ENCODE data around the gene GUCA2A. TPM values are rescaled to one million over a fixed set of nuclear protein-coding genes. Genes with fewer than 3 reads are reported as not detected.

Gene GUCA2A
- total RNA-seq, 1 donor from 2014 or later, result not detected

DNA sequence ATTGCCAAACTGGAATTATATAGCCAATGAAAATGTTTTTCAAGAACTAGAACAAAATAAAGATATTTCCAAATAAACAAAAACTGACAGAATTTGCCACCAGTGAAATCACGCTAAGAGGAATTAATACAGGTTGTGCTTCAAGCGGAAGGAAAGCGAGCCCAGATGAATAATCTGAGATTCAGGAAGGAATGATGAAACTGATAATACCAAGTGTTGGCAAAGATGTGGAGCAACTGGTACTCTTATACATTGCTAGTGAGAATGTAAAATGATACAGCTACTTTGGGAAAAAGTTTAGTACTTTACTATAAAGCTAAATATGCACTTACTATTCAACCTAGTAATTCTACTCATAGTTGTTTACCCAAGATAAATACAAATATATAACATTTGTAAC is 42.1 kb downstream of the GUCA2A start:
- no peak for FAIRE-seq
- peaks cover 10% of the 10 kb centered on the region for H3K27me3 Mint-ChIP-seq (ENCODE audit: low read depth, unreplicated experiment)
- H3K36me3 Mint-ChIP-seq (ENCODE audit: low read depth, unreplicated experiment), result no peaks in the 10 kb centered on the region
- TF ChIP-seq EZH2 (IDR thresholded peaks at IDR 0.05; ENCODE audit: insufficient read depth, low read length) (no peak), CTCF (IDR thresholded peaks at IDR 0.05; ENCODE audit: insufficient read depth, low read depth, low read length) (no peak)
- Histone ChIP-seq H3K36me3 (ENCODE audit: insufficient read depth, low read length) (no peaks in the 10 kb centered on the region), H3K4me1 (ENCODE audit: insufficient read depth, low read length) (no peaks in the 10 kb centered on the region), H3K79me2 (ENCODE audit: insufficient read depth, low read length) (no peaks in the 10 kb centered on the region), H3K4me2 (ENCODE audit: low read length) (no peak overlapping the region), H3K27me3 (ENCODE audit: insufficient read depth, low read length) (peaks cover 4% of the 10 kb centered on the region), H3K27ac (ENCODE audit: low read depth, low read length) (no peak overlapping the region), H2AFZ (ENCODE audit: low read depth, low read length) (no peak overlapping the region), H3K4me3 (ENCODE audit: insufficient read depth, low read depth, low read length) (no peak overlapping the region), H4K20me1 (ENCODE audit: insufficient read depth, low read length) (no peaks in the 10 kb centered on the region), H3K9ac (ENCODE audit: low read length) (no peak overlapping the region), H3K9me3 (ENCODE audit: insufficient read depth, low read depth, low read length) (no peaks in the 10 kb centered on the region)
- no peak overlapping the region for H3K4me3 Mint-ChIP-seq (ENCODE audit: unreplicated experiment)
- peaks cover 5% of the 10 kb centered on the region for H3K9me3 Mint-ChIP-seq (ENCODE audit: unreplicated experiment)
- H3K4me1 Mint-ChIP-seq (ENCODE audit: low read depth, unreplicated experiment), result no peaks in the 10 kb centered on the region
- no peak for DNase-seq (ENCODE audit: low read depth)
- no peak overlapping the region for H3K27ac Mint-ChIP-seq (ENCODE audit: unreplicated experiment)

DNA sequence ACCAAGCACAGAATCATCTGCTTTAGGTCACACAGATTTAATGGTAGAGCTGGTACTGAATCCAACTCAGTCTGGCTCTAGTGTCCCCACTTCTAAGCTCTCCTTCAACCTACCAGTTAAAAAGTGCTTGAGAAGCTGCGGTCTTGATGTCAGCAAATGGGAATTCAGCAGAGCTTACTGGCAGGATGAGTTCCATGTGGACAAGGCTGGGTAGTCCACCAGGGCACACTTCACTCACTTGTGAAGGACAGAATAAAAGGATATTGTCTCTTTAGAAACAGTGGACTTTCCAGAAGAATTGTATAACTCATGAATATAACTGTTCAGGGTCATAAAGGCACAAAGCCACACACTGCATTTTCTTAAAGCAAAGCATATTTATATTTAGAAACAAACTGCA is 46.4 kb downstream of the GUCA2A start:
- H3K9me3 Mint-ChIP-seq (ENCODE audit: unreplicated experiment), result peaks cover 8% of the 10 kb centered on the region
- no peak overlapping the region for H3K9ac ChIP-seq (ENCODE audit: low read length)

More for the DNA sequence above, 46.4 kb downstream of the GUCA2A start:
- no peaks in the 10 kb centered on the region for H3K36me3 Mint-ChIP-seq (ENCODE audit: low read depth, unreplicated experiment)
- Histone ChIP-seq H3K4me1 (ENCODE audit: insufficient read depth, low read length) (no peaks in the 10 kb centered on the region), H3K79me2 (ENCODE audit: insufficient read depth, low read length) (no peaks in the 10 kb centered on the region), H3K4me2 (ENCODE audit: low read length) (no peak overlapping the region), H2AFZ (ENCODE audit: low read depth, low read length) (no peak overlapping the region), H3K27me3 (ENCODE audit: insufficient read depth, low read length) (peaks cover 9% of the 10 kb centered on the region), H4K20me1 (ENCODE audit: insufficient read depth, low read length) (no peaks in the 10 kb centered on the region), H3K4me3 (ENCODE audit: insufficient read depth, low read depth, low read length) (no peak overlapping the region), H3K9me3 (ENCODE audit: insufficient read depth, low read depth, low read length) (no peaks in the 10 kb centered on the region), H3K27ac (ENCODE audit: low read depth, low read length) (no peak overlapping the region), H3K36me3 (ENCODE audit: insufficient read depth, low read length) (no peaks in the 10 kb centered on the region)
- H3K27me3 Mint-ChIP-seq (ENCODE audit: low read depth, unreplicated experiment), result peaks cover 14% of the 10 kb centered on the region
- no peak overlapping the region for H3K4me3 Mint-ChIP-seq (ENCODE audit: unreplicated experiment)
- H3K27ac Mint-ChIP-seq (ENCODE audit: unreplicated experiment), result no peak overlapping the region
- FAIRE-seq, result no peak
- no peak for TF ChIP-seq EZH2 (IDR thresholded peaks at IDR 0.05; ENCODE audit: insufficient read depth, low read length)
- TF ChIP-seq CTCF (IDR thresholded peaks at IDR 0.05; ENCODE audit: insufficient read depth, low read depth, low read length), result no peak
- DNase-seq (ENCODE audit: low read depth), result no peak
- H3K4me1 Mint-ChIP-seq (ENCODE audit: low read depth, unreplicated experiment), result no peaks in the 10 kb centered on the region

Data from astrocyte (in vitro differentiated cells and primary cell).